Right lobe of liver (tissue), 6 donors: ENCODE results near the gene ACP7. TPM values are rescaled to one million over a fixed set of nuclear protein-coding genes. Genes with fewer than 3 reads are reported as not detected.

ENCODE experiments used
- ATAC-seq, 4 donors: fragments of 200-7000 bp; cut with Tn5 transposase; one replicate each; pipeline ENCODE4 v1.9.1; 2020; ENCODE audit warnings: mild to moderate bottlenecking in 4 of 4, moderate library complexity in 4 of 4
- DNase-seq, 3 donors: peaks; one replicate each; pipeline ENCODE4 v3.0.0-alpha.2; 2020
- H3K27ac ChIP-seq, 3 donors: fragments of 200-600 bp; one replicate each; pipeline ENCODE4 v1.8.0; 2022
- H3K27me3 ChIP-seq, 2 donors: fragments of 200-600 bp; one replicate each; pipeline ENCODE4 v1.8.0; 2022
- H3K36me3 ChIP-seq, 4 donors: fragments of 200-600 bp; sonication (generic) in 1 of 4; one replicate each; pipeline versions ENCODE4 v1.5.1 to v1.8.0; 2017 to 2022; ENCODE audit warnings: control low read depth in 1 of 4
- H3K4me1 ChIP-seq, 4 donors: fragments of 200-600 bp; sonication (generic) in 1 of 4; one replicate each; pipeline versions ENCODE4 v1.5.1 to v1.8.0; 2017 to 2022; ENCODE audit warnings: control low read depth in 1 of 4
- H3K4me3 ChIP-seq, 3 donors: fragments of 200-600 bp; one replicate each; pipeline ENCODE4 v1.8.0; 2022
- H3K9me3 ChIP-seq, 4 donors: fragments of 200-600 bp; sonication (generic) in 1 of 4; one replicate each; pipeline versions ENCODE4 v1.5.1 to v1.8.0; 2017 to 2022; ENCODE audit warnings: control low read depth in 1 of 4
- CTCF ChIP-seq, 4 donors: fragments of 200-600 bp in 3 of 4; fragments of 450-650 bp in 1 of 4; IDR thresholded peaks; one replicate each; pipeline versions ENCODE4 v1.5.1 to v1.8.0; 2016 to 2022; ENCODE audit warnings: antibody characterized with exemption in 4 of 4, mild to moderate bottlenecking in 2 of 4
- POLR2A ChIP-seq: fragments of 450-650 bp; IDR thresholded peaks from one replicate; pipeline ENCODE4 v1.6.1; 2017; ENCODE audit warnings: antibody characterized with exemption, mild to moderate bottlenecking
- WGBS: methylation state at CpG from one replicate; pipeline ENCODE4 v1.1.6; 2018; ENCODE audit warnings: low coverage, low lambda C conversion rate; ENCODE audit not compliant: insufficient coverage; ENCODE audit errors: missing lambda C conversion rate; 5-methylcytosine and 5-hydroxymethylcytosine counted together
- intact Hi-C, 2 donors: fragments of 100-400 bp; cut with DNase I; formaldehyde crosslinking; loops; one replicate each; pipeline versions ENCODE4 v1.11.2 to v1.14.1; 2022
- total RNA-seq, 6 experiments: library from RNA; depleted of rRNA in 2 of 6; stranded (reverse); fragments of >200 nt in 2 of 6; fragmentation: NEBNext Ultra II Directional in 3 of 6; extraction: Animal tissue kit (Norgen Biotek cat#: 25700) in 3 of 6; gene quantifications; one replicate each; pipeline versions ENCODE4 v1.1.0 to v1.2.4, GENCODE V29; 2016 to 2023
- donor health status: DM: no; HTN: yes; CAD: no.
- donor health status: DM: no; HTN: no; CAD: no.
- donor health status: DM: no; HTN: no; CAD: no.
- donor health status: DM: no; HTN: yes; CAD: no.
- donor health status: DM: no; HTN: yes; CAD: no.

The ACP7 gene
- total RNA-seq, 6 experiments from 2014 or later: not detected

- H3K27ac ChIP-seq: no peak overlapping the region
- DNase-seq (no peak), ATAC-seq (no peak)
- no peaks in the 10 kb centered on the region for H3K9me3 ChIP-seq
- no peaks in the 10 kb centered on the region for H3K27me3 ChIP-seq
- WGBS: 92% methylated on average over 8 of the region's 10 CpGs
- TF ChIP-seq POLR2A (no peak), CTCF (IDR thresholded peaks at IDR 0.05) (no peak)
- H3K4me3 ChIP-seq: no peak overlapping the region
- H3K36me3 ChIP-seq: no peaks in the 10 kb centered on the region
- H3K4me1 ChIP-seq: peaks cover 0 to 19% (median 6%) of the 10 kb centered on the region in 4 donors
- intact Hi-C loops: no loop called here
Observed at GRCh38 chr19:39152066-39152465, 67.9 kb downstream of the ACP7 start.

- Histone ChIP-seq H3K4me1 (peaks cover 0 to 25% (median 6%) of the 10 kb centered on the region in 4 donors), H3K27ac (peak overlapping the region in 1 of 3 donors; percentile 46), H3K36me3 (no peaks in the 10 kb centered on the region), H3K9me3 (no peaks in the 10 kb centered on the region), H3K27me3 (no peaks in the 10 kb centered on the region), H3K4me3 (no peak overlapping the region)
- intact Hi-C loops: no loop called here
- peak; percentile 47 to 55 (median 50) for ATAC-seq
- 44% methylated on average over 13 of the region's 13 CpGs for WGBS
- DNase-seq: no peak
- no peak for TF ChIP-seq POLR2A
- TF ChIP-seq CTCF (IDR thresholded peaks at IDR 0.05): no peak
Observed at GRCh38 chr19:39154100-39154628, 70.0 kb downstream of the ACP7 start.

- peak in 2 of 4 donors; percentile 4 to 20 for ATAC-seq
- 79% methylated on average over 3 of the region's 11 CpGs for WGBS
- Histone ChIP-seq H3K4me1 (peaks cover 0 to 25% (median 6%) of the 10 kb centered on the region in 4 donors), H3K27me3 (no peaks in the 10 kb centered on the region), H3K27ac (peak overlapping the region in 1 of 3 donors; percentile 46), H3K36me3 (no peaks in the 10 kb centered on the region), H3K4me3 (no peak overlapping the region), H3K9me3 (no peaks in the 10 kb centered on the region)
- intact Hi-C loops: no loop called here
- TF ChIP-seq POLR2A (no peak), CTCF (IDR thresholded peaks at IDR 0.05) (no peak)
- no peak for DNase-seq
Observed at GRCh38 chr19:39154629-39155100, 70.5 kb downstream of the ACP7 start.

- Histone ChIP-seq H3K4me1 (peaks cover 0 to 25% (median 6%) of the 10 kb centered on the region in 4 donors), H3K4me3 (no peak overlapping the region), H3K36me3 (no peaks in the 10 kb centered on the region), H3K9me3 (no peaks in the 10 kb centered on the region), H3K27ac (no peak overlapping the region), H3K27me3 (no peaks in the 10 kb centered on the region)
- intact Hi-C loops: no loop called here
- TF ChIP-seq POLR2A: no peak
- TF ChIP-seq CTCF (IDR thresholded peaks at IDR 0.05): no peak
- no CpG with 5 or more reads among the region's 11 CpGs for WGBS
- ATAC-seq: no peak
- no peak for DNase-seq
Observed at GRCh38 chr19:39155114-39155700, 71.0 kb downstream of the ACP7 start.
